ENCODE data around the gene SUN2.

The SUN2 gene

DNA sequence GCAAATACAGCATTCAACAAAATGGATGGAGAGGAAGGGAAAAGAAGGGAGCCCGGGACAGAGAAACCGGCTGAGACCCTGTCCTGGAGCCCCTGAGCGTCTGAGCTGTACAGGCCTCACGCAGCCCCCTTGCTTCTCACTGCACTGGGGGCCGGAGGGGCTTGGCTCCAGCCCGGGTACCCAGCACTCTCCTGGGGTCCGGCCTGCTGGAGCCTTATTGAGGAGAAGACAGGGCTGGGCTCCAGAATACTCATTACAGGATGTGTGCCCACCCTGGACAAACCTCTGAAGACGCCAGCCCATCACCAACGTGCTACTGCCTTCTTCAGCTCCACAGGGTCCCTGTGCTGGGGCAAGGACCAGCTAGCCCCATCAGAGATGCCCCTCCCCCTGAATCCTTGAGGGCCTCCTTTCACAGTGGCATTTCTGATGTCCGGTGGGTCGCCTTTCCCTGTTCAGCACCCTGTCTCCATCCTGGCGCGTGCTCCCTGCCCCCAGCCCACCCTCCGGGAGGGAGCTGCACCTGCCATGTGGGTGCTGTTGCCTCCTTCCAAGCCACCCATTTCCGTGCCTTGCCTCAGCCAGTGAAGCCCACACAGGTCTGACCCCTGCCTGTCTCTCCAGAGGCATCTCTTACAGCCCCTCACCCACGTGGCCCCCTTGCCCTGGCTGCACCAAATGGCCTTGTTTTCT, 14.6 kb upstream of the SUN2 start:
- Histone ChIP-seq H3K27ac (no peak overlapping the region), H3K4me3 (ENCODE audit: low read depth in 1 of 2, low read length in 1 of 2) (no peak overlapping the region), H3K36me3 (no peaks in the 10 kb centered on the region), H3K4me1 (ENCODE audit: control insufficient read depth in 1 of 2, insufficient read depth in 1 of 2, low read depth in 1 of 2, low read length in 1 of 2) (no peaks in the 10 kb centered on the region), H3K9me3 (no peaks in the 10 kb centered on the region), H3K27me3 (no peaks in the 10 kb centered on the region)
- TF ChIP-seq, protein P1, sequence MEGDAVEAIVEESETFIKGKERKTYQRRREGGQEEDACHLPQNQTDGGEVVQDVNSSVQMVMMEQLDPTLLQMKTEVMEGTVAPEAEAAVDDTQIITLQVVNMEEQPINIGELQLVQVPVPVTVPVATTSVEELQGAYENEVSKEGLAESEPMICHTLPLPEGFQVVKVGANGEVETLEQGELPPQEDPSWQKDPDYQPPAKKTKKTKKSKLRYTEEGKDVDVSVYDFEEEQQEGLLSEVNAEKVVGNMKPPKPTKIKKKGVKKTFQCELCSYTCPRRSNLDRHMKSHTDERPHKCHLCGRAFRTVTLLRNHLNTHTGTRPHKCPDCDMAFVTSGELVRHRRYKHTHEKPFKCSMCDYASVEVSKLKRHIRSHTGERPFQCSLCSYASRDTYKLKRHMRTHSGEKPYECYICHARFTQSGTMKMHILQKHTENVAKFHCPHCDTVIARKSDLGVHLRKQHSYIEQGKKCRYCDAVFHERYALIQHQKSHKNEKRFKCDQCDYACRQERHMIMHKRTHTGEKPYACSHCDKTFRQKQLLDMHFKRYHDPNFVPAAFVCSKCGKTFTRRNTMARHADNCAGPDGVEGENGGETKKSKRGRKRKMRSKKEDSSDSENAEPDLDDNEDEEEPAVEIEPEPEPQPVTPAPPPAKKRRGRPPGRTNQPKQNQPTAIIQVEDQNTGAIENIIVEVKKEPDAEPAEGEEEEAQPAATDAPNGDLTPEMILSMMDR (IDR thresholded peaks at IDR 0.05): no peak

DNA sequence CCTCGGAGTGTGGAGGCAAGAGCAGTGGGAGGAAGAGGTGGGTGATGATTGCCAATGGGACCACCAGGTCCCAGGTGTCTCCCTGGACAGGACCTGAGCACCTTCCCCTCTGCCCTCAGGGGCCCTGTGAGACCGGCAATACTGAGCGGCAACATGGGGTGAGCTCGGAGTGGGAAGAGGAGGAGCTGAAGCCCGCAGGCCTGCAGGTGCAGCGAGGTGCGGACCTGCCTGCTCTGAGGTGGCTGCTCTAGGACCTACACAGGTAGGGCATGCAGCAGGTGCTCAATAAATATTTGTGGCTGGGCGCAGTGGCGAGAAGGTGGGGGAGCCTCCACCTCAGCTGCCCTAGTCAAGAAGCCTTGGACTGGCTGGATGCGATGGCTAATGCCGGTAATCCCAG, 12.2 kb upstream of the SUN2 start:
- TF ChIP-seq, protein P1 (IDR thresholded peaks at IDR 0.05): no peak
- Histone ChIP-seq H3K27me3 (no peaks in the 10 kb centered on the region), H3K36me3 (no peaks in the 10 kb centered on the region), H3K9me3 (no peaks in the 10 kb centered on the region), H3K27ac (no peak overlapping the region), H3K4me1 (ENCODE audit: control insufficient read depth in 1 of 2, insufficient read depth in 1 of 2, low read depth in 1 of 2, low read length in 1 of 2) (no peaks in the 10 kb centered on the region), H3K4me3 (ENCODE audit: low read depth in 1 of 2, low read length in 1 of 2) (no peak overlapping the region)

DNA sequence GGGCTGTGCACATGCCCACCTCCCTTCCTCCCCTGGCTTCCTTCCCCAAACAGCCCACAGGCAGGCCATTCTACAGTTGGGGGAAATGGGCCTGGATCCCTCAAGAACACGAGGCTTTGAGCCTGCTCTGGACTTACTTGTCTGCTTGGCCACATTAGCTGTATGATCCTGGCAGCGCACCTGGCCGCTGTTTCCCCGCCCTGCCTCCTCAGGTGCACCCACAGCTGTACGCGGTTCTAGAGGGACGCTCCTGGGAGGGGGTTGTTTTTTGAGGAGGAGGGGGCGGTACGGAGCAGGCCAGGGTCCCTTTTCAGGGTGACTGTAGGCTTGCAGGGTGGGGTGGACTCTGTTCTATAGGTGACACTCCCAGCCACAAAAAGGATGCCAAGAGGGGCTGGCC, 11.5 kb upstream of the SUN2 start:
- Histone ChIP-seq H3K36me3 (no peaks in the 10 kb centered on the region), H3K27ac (no peak overlapping the region), H3K9me3 (no peaks in the 10 kb centered on the region), H3K4me1 (ENCODE audit: control insufficient read depth in 1 of 2, insufficient read depth in 1 of 2, low read depth in 1 of 2, low read length in 1 of 2) (no peaks in the 10 kb centered on the region), H3K4me3 (ENCODE audit: low read depth in 1 of 2, low read length in 1 of 2) (no peak overlapping the region), H3K27me3 (no peaks in the 10 kb centered on the region)
- TF ChIP-seq, protein P1 (IDR thresholded peaks at IDR 0.05): no peak

DNA sequence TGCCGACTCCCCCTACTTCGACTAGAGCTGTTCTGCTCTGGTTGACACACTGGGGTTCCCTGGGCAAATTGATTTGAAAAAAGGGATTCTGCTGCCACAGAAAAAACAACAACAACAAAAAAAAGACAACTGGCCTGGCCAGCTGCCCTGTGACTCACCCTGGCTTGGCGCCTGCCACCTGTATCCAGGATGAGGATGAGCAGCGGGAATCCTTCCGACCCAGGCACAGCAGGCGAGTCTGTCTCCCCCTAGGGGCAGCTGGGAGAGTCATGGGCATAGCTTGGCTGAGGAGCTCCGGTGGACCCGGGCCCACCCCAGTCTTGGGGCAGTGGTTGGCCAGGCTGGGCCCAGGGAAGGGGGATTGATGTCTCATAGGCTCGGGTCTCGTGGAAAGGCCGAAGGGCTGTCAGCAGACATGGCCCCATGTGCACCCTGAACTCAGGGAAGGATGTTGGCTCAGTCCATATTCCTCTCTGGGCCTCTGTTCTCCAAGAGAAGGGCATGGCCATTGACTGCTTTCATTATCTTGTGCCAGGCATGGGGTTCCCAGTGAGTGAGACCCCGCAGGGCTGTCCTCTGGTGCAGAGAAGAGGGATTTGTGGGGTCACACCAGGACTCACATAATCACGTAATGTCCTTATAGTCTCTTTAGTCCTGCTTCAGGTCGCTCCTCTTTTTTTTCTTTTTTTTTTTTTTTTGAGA, 10.4 kb upstream of the SUN2 start:
- no peaks in the 10 kb centered on the region for H3K4me1 ChIP-seq (ENCODE audit: control insufficient read depth in 1 of 2, insufficient read depth in 1 of 2, low read depth in 1 of 2, low read length in 1 of 2)
- TF ChIP-seq, protein P1 (IDR thresholded peaks at IDR 0.05): peak; percentile 47
- H3K27ac ChIP-seq: no peak overlapping the region
- no peaks in the 10 kb centered on the region for H3K9me3 ChIP-seq
- no peaks in the 10 kb centered on the region for H3K27me3 ChIP-seq
- no peak overlapping the region for H3K4me3 ChIP-seq (ENCODE audit: low read depth in 1 of 2, low read length in 1 of 2)
- H3K36me3 ChIP-seq: no peaks in the 10 kb centered on the region

DNA sequence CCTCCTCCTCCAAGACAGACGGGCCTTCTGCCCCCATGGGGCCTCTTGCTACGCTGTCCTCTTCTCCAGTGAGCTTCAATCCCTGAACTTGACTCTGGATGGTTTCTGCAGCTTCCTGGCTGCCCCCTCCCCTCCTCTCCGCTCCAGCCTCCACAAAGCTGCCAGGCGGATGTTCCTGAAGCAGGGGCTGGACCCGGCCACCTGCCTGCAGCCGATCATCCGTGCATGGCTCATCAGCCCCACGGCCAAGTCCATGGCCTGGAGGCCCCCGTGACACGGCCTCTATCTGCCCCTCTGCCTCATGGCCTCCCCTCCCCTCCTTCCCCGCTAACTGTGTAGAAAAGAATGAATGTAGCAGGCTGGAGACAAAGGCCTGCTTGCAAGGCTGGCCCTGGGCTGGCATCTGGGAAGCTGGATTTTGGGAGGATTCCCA, 6.8 kb upstream of the SUN2 start:
- Histone ChIP-seq H3K9me3 (no peaks in the 10 kb centered on the region), H3K27ac (no peak overlapping the region), H3K4me3 (ENCODE audit: low read depth in 1 of 2, low read length in 1 of 2) (no peak overlapping the region), H3K27me3 (no peaks in the 10 kb centered on the region), H3K36me3 (no peaks in the 10 kb centered on the region), H3K4me1 (ENCODE audit: control insufficient read depth in 1 of 2, insufficient read depth in 1 of 2, low read depth in 1 of 2, low read length in 1 of 2) (peaks cover 7% of the 10 kb centered on the region in 2 experiments)
- TF ChIP-seq, protein P1 (IDR thresholded peaks at IDR 0.05): no peak
